SK-N-SH (cell line): Measurements from ENCODE around the gene C6orf15. TPM values are rescaled to one million over a fixed set of nuclear protein-coding genes. Genes with fewer than 3 reads are reported as not detected.

Source experiments
- CTCF ChIA-PET: fragments of 300-600, 350-600 bp; formaldehyde crosslinking; extraction: SDS; loops from one replicate; lab custom pipeline; 2021; lab: Yijun Ruan, JAX
- POLR2A ChIA-PET: fragments of 350-600 bp; sonication (Branson Sonifier 250); formaldehyde crosslinking; extraction: SDS; loops from one replicate; lab custom pipeline; 2020; ENCODE audit warnings: antibody characterized with exemption, inconsistent platforms; lab: Yijun Ruan, JAX
- DNase-seq: peaks from one replicate; pipeline ENCODE4 v3.0.0; 2012
- H2AFZ ChIP-seq: fragments of 200-600 bp; sonication (generic); 2 replicates; pipeline ENCODE4 v1.8.1; 2016; ENCODE audit warnings: antibody characterized with exemption, mild to moderate bottlenecking, low read depth
- H3F3A ChIP-seq: fragments of 200-600 bp; sonication (generic); replicated peaks from 2 replicates; pipeline ENCODE3; 2016; ENCODE audit warnings: antibody characterized with exemption, mild to moderate bottlenecking; ENCODE audit not compliant: insufficient read depth
- H3K27ac ChIP-seq, 2 experiments: fragments of 200-500 bp in 1 of 2; fragments of 200-600 bp in 1 of 2; sonication (Bioruptor generic) in 1 of 2; sonication (generic), shearing (Covaris generic) in 1 of 2; 2 replicates each; pipeline versions ENCODE4 v1.5.1 to v1.6.1; 2014 to 2016; ENCODE audit warnings: low read depth in 2 of 2, inconsistent platforms in 1 of 2, low read length in 1 of 2, mild to moderate bottlenecking in 1 of 2, mixed read lengths in 1 of 2
- H3K27me3 ChIP-seq: fragments of 200-600 bp; sonication (generic), shearing (Covaris generic); 2 replicates; pipeline ENCODE4 v1.6.1; 2016; ENCODE audit warnings: mixed run types; ENCODE audit not compliant: insufficient read depth
- H3K36me3 ChIP-seq, 2 experiments: fragments of 200-500 bp in 1 of 2; fragments of 200-600 bp in 1 of 2; sonication (Bioruptor generic) in 1 of 2; sonication (generic) in 1 of 2; replicated peaks in 1 of 2; 2 replicates each; pipeline versions ENCODE3 to v1.5.1; 2014 to 2016; ENCODE audit warnings: low read length in 1 of 2, mild to moderate bottlenecking in 1 of 2; ENCODE audit not compliant: insufficient read depth in 2 of 2, control insufficient read depth in 1 of 2
- H3K4me1 ChIP-seq, 2 experiments: fragments of 200-500 bp in 1 of 2; fragments of 200-600 bp in 1 of 2; sonication (Bioruptor generic) in 1 of 2; sonication (generic), shearing (Covaris generic) in 1 of 2; 2 replicates each; pipeline versions ENCODE4 v1.5.1 to v1.6.1; 2014 to 2016; ENCODE audit warnings: low read depth in 1 of 2, low read length in 1 of 2, mixed run types in 1 of 2; ENCODE audit not compliant: insufficient read depth in 2 of 2, control insufficient read depth in 1 of 2
- H3K4me2 ChIP-seq: fragments of 200-600 bp; sonication (generic), shearing (Covaris generic); 2 replicates; pipeline ENCODE4 v1.6.1; 2017; ENCODE audit warnings: mixed run types
- H3K4me3 ChIP-seq, 2 experiments: fragments of 200-500 bp in 1 of 2; fragments of 200-600 bp in 1 of 2; sonication (Bioruptor generic) in 1 of 2; sonication (generic), shearing (Covaris generic) in 1 of 2; 2 replicates each; pipeline versions ENCODE4 v1.5.1 to v1.8.1; 2014 to 2016; ENCODE audit warnings: low read depth in 2 of 2, inconsistent platforms in 1 of 2, low read length in 1 of 2, mild to moderate bottlenecking in 1 of 2, mixed read lengths in 1 of 2, moderate library complexity in 1 of 2
- H3K79me2 ChIP-seq: fragments of 200-600 bp; sonication (generic); 2 replicates; pipeline ENCODE4 v1.8.1; 2017; ENCODE audit warnings: mild to moderate bottlenecking; ENCODE audit not compliant: insufficient read depth
- H3K9ac ChIP-seq: fragments of 200-600 bp; sonication (generic); 2 replicates; pipeline ENCODE4 v1.6.1; 2017; ENCODE audit warnings: mixed run types
- H3K9me2 ChIP-seq: fragments of 200-600 bp; sonication (generic); 2 replicates; pipeline ENCODE4 v1.6.1; 2017; ENCODE audit warnings: mixed run types
- H3K9me3 ChIP-seq: fragments of 200-600 bp; sonication (generic); 2 replicates; pipeline ENCODE4 v1.6.1; 2017; ENCODE audit warnings: mixed run types, mild to moderate bottlenecking, moderate library complexity
- H4K20me1 ChIP-seq: fragments of 200-600 bp; sonication (generic); 2 replicates; pipeline ENCODE4 v1.6.1; 2017; ENCODE audit warnings: mild to moderate bottlenecking, mixed run types; ENCODE audit not compliant: insufficient read depth
- CHD2 ChIP-seq: fragments of 150-350 bp; IDR thresholded peaks from 2 replicates; pipeline ENCODE4 v1.6.1; 2018; ENCODE audit warnings: low read length; ENCODE audit not compliant: partially characterized antibody
- EP300 ChIP-seq, 2 experiments: IDR thresholded peaks; 2 replicates each; pipeline versions ENCODE4 v1.4.0 to v1.6.1; 2012; ENCODE audit warnings: borderline replicate concordance in 1 of 2, low read depth in 1 of 2, low read length in 1 of 2
- EZH2phosphoT487 ChIP-seq: fragments of 200-600 bp; sonication (generic); IDR thresholded peaks from 2 replicates; pipeline ENCODE4 v1.6.1; 2017; ENCODE audit warnings: low read depth, mixed run types, mild to moderate bottlenecking, antibody characterized with exemption, moderate library complexity, borderline replicate concordance
- FOSL2 ChIP-seq: IDR thresholded peaks from 2 replicates; pipeline ENCODE4 v1.4.0; 2012; ENCODE audit warnings: low read depth, mild to moderate bottlenecking, moderate library complexity, borderline replicate concordance
- FOXJ3 ChIP-seq: sonication (generic); formaldehyde crosslinking; IDR thresholded peaks from 2 replicates; pipeline ENCODE4 v1.5.1; 2020; ENCODE audit warnings: mild to moderate bottlenecking, missing genetic modification reagents
- GATA2 ChIP-seq: sonication (generic); formaldehyde crosslinking; IDR thresholded peaks from 2 replicates; pipeline ENCODE4 v1.5.0; 2020; ENCODE audit warnings: mild to moderate bottlenecking, missing genetic modification reagents
- IRF3 ChIP-seq: fragments of 150-350 bp; IDR thresholded peaks from 2 replicates; pipeline ENCODE4 v1.6.1; 2016; ENCODE audit warnings: mild to moderate bottlenecking, low read depth, low read length
- MAX ChIP-seq: IDR thresholded peaks from 2 replicates; pipeline ENCODE4 v1.4.0; 2012; ENCODE audit warnings: low read depth
- MXI1 ChIP-seq: IDR thresholded peaks from 2 replicates; pipeline ENCODE4 v1.6.1; 2012; ENCODE audit warnings: mild to moderate bottlenecking, low read depth, low read length, improper control_type of control experiment
- NFIC ChIP-seq: IDR thresholded peaks from 2 replicates; pipeline ENCODE4 v1.4.0; 2012; ENCODE audit warnings: borderline replicate concordance
- NRF1 ChIP-seq: IDR thresholded peaks from 2 replicates; pipeline ENCODE4 v1.6.1; 2012; ENCODE audit warnings: low read depth, mild to moderate bottlenecking, low read length
- RAD21 ChIP-seq: IDR thresholded peaks from 2 replicates; pipeline ENCODE4 v1.6.1; 2012; ENCODE audit warnings: mild to moderate bottlenecking, low read length
- RCOR1 ChIP-seq: fragments of 150-350 bp; IDR thresholded peaks from 2 replicates; pipeline ENCODE4 v1.6.1; 2017; ENCODE audit warnings: antibody characterized with exemption, low read length
- REST ChIP-seq: IDR thresholded peaks from 2 replicates; pipeline ENCODE4 v1.6.1; 2012; ENCODE audit warnings: mild to moderate bottlenecking, low read depth, low read length, moderate library complexity
- RFX5 ChIP-seq: IDR thresholded peaks from 2 replicates; pipeline ENCODE4 v1.6.1; 2012; ENCODE audit warnings: mild to moderate bottlenecking, improper control_type of control experiment, low read length
- SIN3A ChIP-seq: IDR thresholded peaks from 2 replicates; pipeline ENCODE4 v1.6.1; 2012; ENCODE audit warnings: low read depth, mild to moderate bottlenecking, low read length, moderate library complexity, borderline replicate concordance
- SMC3 ChIP-seq: IDR thresholded peaks from 2 replicates; pipeline ENCODE4 v1.6.1; 2012; ENCODE audit warnings: low read depth, low read length, improper control_type of control experiment
- TAF1 ChIP-seq: IDR thresholded peaks from 2 replicates; pipeline ENCODE4 v1.6.1; 2012; ENCODE audit warnings: low read depth, mild to moderate bottlenecking, low read length, moderate library complexity, borderline replicate concordance
- TEAD4 ChIP-seq: IDR thresholded peaks from 2 replicates; pipeline ENCODE4 v1.4.0; 2012; ENCODE audit warnings: mild to moderate bottlenecking, borderline replicate concordance; ENCODE audit not compliant: insufficient read depth
- USF1 ChIP-seq: IDR thresholded peaks from 2 replicates; pipeline ENCODE4 v1.4.0; 2012; ENCODE audit warnings: low read depth, borderline replicate concordance
- WGBS: methylation state at CpG from one replicate; pipeline ENCODE4 v1.1.6; 2017; ENCODE audit warnings: low lambda C conversion rate; 5-methylcytosine and 5-hydroxymethylcytosine counted together
- polyA plus RNA-seq, 3 experiments: library from polyadenylated mRNA; depleted of rRNA; stranded (reverse); fragments of >200 nt; gene quantifications; 2 replicates each; pipeline ENCODE4 v1.2.3, GENCODE V29; 2012

Gene C6orf15
- polyA plus RNA-seq, 1 of the 3 experiments (the other 2 are of a cell fraction), result not detected

- POLR2A ChIA-PET, result interaction anchor here (0.5 to 0.6 kb wide), 2 partner anchors 11 to 414 kb away, joined by 3 to 6 read pairs; no protein-coding TSS in a partner anchor
- Histone ChIP-seq H3F3A (peaks cover 16% of the 10 kb centered on the region), H3K4me1 (peaks cover 8 to 13% of the 10 kb centered on the region in 2 experiments; a peak in 2 of 4 replicates), H3K9me2 (no peaks in the 10 kb centered on the region), H3K9me3 (no peaks in the 10 kb centered on the region), H3K79me2 (no peaks in the 10 kb centered on the region; the same call in 1 of the 2 replicates), H3K4me2 (peak overlapping the region; percentile 34; the same call in 1 of the 2 replicates), H3K9ac (no peak overlapping the region), H3K27ac (no peak overlapping the region), H4K20me1 (no peaks in the 10 kb centered on the region), H2AFZ (peak overlapping the region; percentile 54), H3K36me3 (no peaks in the 10 kb centered on the region), H3K4me3 (no peak overlapping the region), H3K27me3 (no peaks in the 10 kb centered on the region)
- no peak for TF ChIP-seq RFX5
- 0 out of 2 replicates have a peak, but pooled peaks have one; percentile 19 for TF ChIP-seq MAX
- TF ChIP-seq GATA2 (CRISPR knock-in tag), result no peak
- no peak for TF ChIP-seq SMC3
- no peak for TF ChIP-seq NRF1
- no peak for TF ChIP-seq MXI1
- TF ChIP-seq IRF3, result no peak
- no peak for TF ChIP-seq USF1
- TF ChIP-seq FOXJ3 (CRISPR knock-in tag), result no peak
- TF ChIP-seq TEAD4, result no peak
- no peak for TF ChIP-seq EP300 (IDR thresholded peaks at IDR 0.05; ENCODE audit: borderline replicate concordance in 1 of 2, low read depth in 1 of 2, low read length in 1 of 2)
- peak; percentile 68 for TF ChIP-seq NFIC
- CTCF ChIA-PET, result interaction anchor here (1.2 to 2.6 kb wide), 8 partner anchors 8 to 273 kb away, joined by 3 to 11 read pairs (median 6); no protein-coding TSS in a partner anchor
- WGBS, result 49% methylated on average over 2 of the region's 3 CpGs
- DNase-seq, result no peak
These were observed 17.9 kb downstream of the C6orf15 start for GRCh38 chr6:31094389-31094881.

DNA sequence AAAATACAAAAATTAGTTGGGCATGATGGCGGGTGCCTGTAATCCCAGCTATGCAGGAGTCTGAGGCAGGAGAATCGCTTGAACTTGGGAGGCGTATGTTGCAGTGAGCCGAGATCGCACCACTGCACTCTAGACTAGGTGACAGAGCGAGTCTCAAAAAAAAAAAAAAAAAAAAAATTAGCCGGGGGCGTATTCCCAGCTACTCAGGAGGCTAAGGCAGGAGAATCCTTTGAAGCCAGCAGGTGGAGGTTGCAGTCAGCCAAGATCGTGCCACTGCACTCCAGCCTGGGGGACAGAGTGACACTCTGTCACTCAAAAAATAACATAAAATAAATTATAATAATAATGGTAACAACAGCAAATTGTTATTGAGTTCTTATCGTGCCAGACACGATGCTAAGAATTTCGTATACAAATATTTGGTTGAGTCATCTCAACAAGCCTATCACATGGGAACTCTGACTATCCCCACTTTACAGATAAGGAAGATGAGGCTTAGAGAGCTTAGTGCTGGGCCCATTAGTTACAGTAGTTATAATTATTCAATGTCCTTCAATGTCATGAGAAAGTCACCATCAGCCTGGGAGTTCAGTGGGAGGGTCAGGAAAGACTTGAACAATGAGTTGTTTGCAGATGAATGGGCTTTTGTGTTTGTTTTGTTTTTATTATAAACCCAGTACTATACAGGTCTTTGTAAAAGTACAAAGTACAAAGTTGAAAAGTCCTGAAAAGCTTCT, 19.4 kb downstream of the C6orf15 start:
- Histone ChIP-seq H3K36me3 (no peaks in the 10 kb centered on the region), H3K27ac (no peak overlapping the region), H3K9me2 (no peaks in the 10 kb centered on the region), H3F3A (peaks cover 16% of the 10 kb centered on the region), H3K4me2 (no peak overlapping the region), H4K20me1 (no peaks in the 10 kb centered on the region), H3K9ac (no peak overlapping the region), H3K4me1 (peaks cover 8 to 13% of the 10 kb centered on the region in 2 experiments; a peak in 2 of 4 replicates), H3K79me2 (no peaks in the 10 kb centered on the region; the same call in 1 of the 2 replicates), H2AFZ (no peak overlapping the region), H3K4me3 (no peak overlapping the region), H3K9me3 (no peaks in the 10 kb centered on the region), H3K27me3 (no peaks in the 10 kb centered on the region)
- 77% methylated on average over 12 of the region's 12 CpGs for WGBS
- TF ChIP-seq RAD21 (no peak), EZH2phosphoT487 (no peak), MXI1 (no peak), CHD2 (no peak), RCOR1 (no peak), SIN3A (no peak), TAF1 (no peak), REST (no peak), FOSL2 (no peak), FOXJ3 (CRISPR knock-in tag) (no peak)
- CTCF ChIA-PET, result interaction anchor here (0.6 to 2.6 kb wide), 13 partner anchors 9 to 414 kb away, joined by 3 to 11 read pairs (median 3); no protein-coding TSS in a partner anchor
- DNase-seq, result no peak
- POLR2A ChIA-PET, result interaction anchor here (0.7 kb wide), 1 partner anchor 179 kb away, joined by 4 read pairs; the partner anchor contains the start of gene VARS2
